DOHH2 (cell line): ENCODE data around the gene BNC2.

Experiments
- CTCF ChIP-seq: fragments of 200-600 bp; sonication (generic); IDR thresholded peaks from one replicate; pipeline ENCODE4 v1.5.1; 2014; ENCODE audit warnings: antibody characterized with exemption, mild to moderate bottlenecking, low read depth, low read length; ENCODE audit not compliant: poor library complexity, severe bottlenecking
- EZH2phosphoT487 ChIP-seq: fragments of 200-600 bp; sonication (generic); IDR thresholded peaks from 2 replicates; pipeline ENCODE4 v1.6.1; 2017; ENCODE audit warnings: borderline replicate concordance, mild to moderate bottlenecking, antibody characterized with exemption, low read length, moderate library complexity, mixed read lengths

DNA sequence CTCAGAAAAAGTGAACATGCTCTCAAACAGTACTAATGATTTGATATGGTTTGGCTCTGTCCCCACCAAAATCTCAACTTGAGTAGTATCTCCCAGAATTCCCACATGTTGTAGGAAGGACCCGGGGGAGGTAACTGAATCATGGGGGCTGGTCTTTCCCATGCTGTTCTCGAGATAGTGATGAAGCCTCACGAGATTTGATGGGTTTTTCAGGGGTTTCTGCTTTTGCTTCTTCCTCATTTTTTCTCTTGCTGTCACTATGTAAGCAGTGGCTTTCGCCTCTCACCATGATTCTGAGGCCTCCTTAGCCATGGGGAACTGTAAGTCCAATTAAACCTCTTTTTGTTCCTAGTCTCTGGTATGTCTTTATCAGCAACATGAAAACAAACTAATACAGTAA is 401.3 kb downstream of the BNC2 start:
- no peak for TF ChIP-seq CTCF
- TF ChIP-seq EZH2phosphoT487: no peak
